Stimulated activated CD4-positive, alpha-beta T cell treated with anti-CD3 and anti-CD28 coated beads, Interleukin-15, amount 100 ng/mL, for 48 hours (primary cell): ENCODE results near the gene OTC.

ENCODE experiments used
- DNase-seq, 2 donors: peaks; one replicate each; pipeline ENCODE4 v3.0.0-alpha.2; 2020; ENCODE audit warnings: low read depth in 2 of 2

The OTC gene

GRCh38 chrX:38352362-38352761 lies at the start of gene OTC:
Gene OTC, plus strand, starts transcription at chrX:38352604. Its CDS starts 93 bp downstream, at chrX:38352697.
- DNase-seq = no peak

DNA sequence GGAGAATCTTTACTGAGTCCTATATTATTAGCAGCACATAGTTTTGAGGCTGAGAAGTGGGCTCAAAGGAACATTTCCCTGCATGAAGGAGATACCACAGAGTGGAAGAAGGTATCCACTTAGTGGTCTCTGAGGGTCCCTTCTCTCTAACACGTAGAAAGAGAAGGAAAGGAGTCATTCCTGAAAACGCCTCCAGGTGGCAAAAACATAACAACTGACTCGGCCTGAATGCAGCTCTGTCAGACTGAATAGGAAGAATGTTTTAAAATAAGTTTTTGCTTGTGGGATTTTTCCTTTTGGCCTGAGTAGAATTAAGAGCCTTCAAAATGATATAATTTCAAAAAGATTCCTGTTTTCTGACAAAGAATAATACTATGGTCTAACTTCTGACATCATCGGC lies 48.4 kb upstream of the OTC start:
- no peak for DNase-seq

GRCh38 chrX:38305971-38306370 lies 46.4 kb upstream of the OTC start:
- DNase-seq = no peak

DNA sequence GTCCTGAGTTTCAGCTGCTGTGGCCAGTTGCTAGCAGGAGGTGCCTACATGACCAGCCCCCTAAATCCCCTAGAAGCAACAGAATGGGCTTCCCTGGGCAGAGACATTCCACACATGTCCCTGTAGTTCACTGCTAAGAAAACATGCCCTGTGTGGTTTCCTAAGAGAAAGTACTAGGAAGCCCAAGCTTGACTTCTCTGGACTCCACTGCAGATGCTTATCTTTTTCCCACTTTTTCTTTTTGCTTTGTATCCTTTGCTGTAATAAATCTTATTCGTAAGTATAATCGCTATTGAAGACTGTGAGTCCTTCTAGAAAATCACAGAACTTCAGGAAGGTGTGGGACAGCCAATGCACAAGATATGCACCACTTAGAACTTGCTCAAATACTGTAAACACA lies 40.7 kb upstream of the OTC start:
- no peak for DNase-seq

GRCh38 chrX:38312436-38312835 lies 40.0 kb upstream of the OTC start:
- DNase-seq = no peak

- no peak for DNase-seq
These were observed 39.2 kb upstream of the OTC start for GRCh38 chrX:38313190-38313589.

DNA sequence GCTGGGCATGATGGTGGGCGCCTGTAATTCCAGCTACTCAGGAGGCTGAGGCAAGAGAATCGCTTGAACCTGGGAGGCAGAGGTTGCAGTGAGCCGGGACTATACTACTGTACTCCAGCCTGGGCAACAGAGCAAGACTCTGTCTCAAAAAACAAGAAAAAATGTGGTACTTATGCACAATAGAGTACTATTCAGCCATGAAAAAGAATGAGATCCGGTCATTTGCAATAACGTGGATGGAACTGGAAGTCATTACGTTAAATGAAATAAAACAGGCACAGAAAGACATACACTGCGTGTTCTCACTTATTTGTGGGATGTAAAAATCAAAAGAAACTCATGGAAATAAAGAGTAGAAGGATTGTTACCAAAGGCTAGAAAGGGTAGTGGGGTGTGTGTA lies 37.2 kb upstream of the OTC start:
- no peak for DNase-seq

- DNase-seq = no peak
These were observed 34.2 kb upstream of the OTC start for GRCh38 chrX:38318196-38318595.

DNA sequence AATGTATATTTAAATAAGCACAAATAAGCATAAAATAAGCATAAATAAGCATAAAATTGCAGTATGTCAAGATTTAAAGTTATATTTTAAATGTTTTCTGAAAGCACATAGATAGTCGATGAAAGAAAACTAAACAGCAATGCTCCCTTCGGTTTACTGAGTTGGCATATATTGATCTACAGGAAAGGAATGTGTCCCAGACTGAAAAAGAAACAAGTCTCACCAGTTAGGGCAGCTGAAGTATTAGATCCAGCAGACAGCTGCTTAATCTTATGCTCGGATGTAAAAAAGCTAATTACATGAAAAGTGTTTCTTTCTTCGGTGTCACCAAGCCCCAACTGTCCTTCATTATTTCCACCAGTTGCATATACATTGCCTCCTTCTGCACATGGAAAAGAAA lies 33.8 kb upstream of the OTC start:
- DNase-seq = no peak

- no peak for DNase-seq
These were observed 31.6 kb upstream of the OTC start for GRCh38 chrX:38320819-38321218.

- no peak for DNase-seq
These were observed 26.3 kb upstream of the OTC start for GRCh38 chrX:38326086-38326485.

DNA sequence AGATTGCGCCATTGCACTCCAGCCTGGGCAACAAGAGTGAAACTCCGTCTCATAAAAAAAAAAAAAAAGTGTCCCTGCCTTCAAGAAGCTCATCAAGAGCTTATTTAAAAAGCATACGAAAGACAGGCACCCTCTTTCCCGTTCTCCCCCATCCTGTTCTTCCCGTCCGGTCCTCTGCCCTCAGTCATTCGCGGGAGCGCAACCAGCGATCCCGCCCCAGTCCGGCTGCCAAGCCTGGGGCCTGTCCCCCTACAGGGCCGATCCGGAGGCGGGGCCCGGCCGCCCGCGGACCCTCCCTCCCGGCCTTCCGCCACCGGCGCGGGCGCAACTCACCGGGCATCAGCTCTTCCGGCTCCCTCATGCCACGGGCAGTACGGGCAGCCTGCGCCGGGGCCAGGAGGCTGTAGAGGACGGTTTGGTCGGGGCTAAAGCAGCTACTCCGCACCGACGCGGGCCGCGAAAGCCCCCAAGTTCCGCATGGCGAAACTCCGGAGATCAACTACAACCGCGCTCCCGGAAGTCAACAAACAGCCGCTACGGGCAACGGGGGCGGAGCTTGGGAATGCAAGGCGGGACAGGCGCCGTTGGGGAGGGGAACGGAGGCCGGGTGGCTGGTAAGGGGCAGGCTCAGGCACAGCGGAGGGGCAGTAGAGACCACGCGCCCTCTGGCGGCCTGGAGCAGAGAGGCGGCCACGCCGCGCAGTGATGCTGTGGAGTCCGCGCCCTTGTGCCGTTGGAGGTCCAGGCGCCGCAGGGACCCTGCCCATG lies 25.2 kb upstream of the OTC start, which contains the start of gene RPGR:
TSS of gene RPGR (minus strand) at position 503 of the 768 bp plus-strand sequence. CDS start at position 361, 142 bp downstream.
- peak; percentile 83 to 88 for DNase-seq

- no peak for DNase-seq
These were observed 24.7 kb upstream of the OTC start for GRCh38 chrX:38327775-38328081.

GRCh38 chrX:38332505-38332904 lies 19.9 kb upstream of the OTC start:
- DNase-seq = no peak

DNA sequence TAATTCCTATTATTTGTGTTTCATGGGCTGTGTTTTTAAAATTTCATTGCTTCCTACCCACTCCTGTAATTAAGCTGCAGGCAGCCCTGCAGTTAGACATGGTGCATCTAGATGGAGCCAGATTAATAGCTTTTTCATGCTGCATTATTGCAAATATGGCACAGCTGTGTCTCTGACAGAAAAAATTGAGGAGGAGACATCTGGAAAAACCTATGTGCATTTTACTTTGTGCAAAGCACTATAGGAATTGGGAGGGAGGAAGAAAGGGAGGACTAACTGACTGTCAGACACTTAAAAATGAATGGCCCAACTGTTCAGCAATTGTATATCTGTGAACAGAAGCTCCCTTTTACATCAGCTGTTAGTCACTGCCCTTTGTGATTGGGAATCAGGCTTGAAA lies 17.0 kb upstream of the OTC start:
- no peak for DNase-seq

- DNase-seq = no peak
These were observed 15.7 kb upstream of the OTC start for GRCh38 chrX:38336538-38337240.

DNA sequence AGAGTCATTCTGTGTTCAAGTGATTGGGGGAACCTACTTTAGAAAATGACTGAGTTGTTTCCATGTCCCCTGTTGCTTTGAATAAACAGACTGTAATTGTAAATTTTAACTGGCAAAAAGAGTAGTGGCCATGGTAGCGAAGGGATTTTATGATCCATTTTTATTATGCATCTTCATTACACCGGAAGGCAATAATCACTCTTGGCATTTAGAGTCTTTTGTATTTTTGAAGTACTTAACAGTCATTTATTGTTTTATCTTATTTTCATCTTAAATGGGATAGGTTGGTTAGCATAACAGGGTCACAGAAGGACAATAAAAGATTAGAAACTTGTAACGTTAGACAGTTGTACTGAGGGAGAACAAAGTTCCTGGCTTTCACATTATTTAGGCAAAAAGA lies 11.0 kb upstream of the OTC start:
- no peak for DNase-seq

DNA sequence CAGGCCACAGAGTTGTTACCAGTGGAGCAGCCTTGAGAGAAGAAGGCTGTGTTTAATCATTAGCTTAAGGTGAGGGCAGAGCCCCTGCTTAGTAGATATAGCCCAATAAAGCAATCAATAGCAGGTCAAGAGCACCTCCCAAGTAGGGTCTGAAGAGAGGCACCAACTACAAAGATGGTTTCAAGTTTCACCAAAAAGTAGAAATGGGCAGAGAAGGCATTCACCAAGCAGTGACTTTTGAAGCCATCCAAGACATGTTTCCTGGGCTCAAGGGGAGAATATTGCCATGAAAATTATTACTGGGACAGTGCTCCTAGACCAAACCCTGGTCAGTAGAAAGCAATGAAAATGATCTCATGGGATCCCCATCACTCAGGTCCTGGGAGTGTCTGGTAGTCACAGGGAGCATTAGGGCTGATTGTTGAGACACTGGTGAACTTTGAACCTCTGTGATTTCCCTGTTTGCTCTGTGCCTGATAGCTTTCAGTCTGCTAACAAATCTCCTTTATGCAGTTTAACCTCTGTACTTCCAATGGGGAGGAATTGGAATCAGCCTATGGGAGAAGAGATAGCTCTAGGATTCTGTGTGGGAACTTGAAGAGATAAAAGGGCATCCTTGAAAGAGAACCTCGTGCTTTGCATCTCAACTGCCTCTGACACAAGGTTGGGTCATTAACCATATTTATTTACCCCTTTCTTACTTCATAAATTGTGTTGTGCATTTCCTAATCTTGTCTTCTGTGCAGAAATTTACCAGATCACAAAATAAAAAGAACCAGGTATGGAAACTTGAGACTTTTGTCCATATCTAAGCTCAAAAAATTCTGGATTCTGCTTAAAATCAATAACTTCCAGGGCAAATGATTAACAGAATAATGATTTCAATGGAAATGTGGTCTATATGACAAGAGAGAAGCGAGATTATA lies 9.3 kb upstream of the OTC start:
- no peak for DNase-seq

- no peak for DNase-seq
These were observed 6.3 kb upstream of the OTC start for GRCh38 chrX:38346150-38346549.

GRCh38 chrX:38347136-38347535 lies 5.3 kb upstream of the OTC start:
- DNase-seq = no peak

GRCh38 chrX:38351346-38351745 lies 1.1 kb upstream of the OTC start:
- DNase-seq = no peak

DNA sequence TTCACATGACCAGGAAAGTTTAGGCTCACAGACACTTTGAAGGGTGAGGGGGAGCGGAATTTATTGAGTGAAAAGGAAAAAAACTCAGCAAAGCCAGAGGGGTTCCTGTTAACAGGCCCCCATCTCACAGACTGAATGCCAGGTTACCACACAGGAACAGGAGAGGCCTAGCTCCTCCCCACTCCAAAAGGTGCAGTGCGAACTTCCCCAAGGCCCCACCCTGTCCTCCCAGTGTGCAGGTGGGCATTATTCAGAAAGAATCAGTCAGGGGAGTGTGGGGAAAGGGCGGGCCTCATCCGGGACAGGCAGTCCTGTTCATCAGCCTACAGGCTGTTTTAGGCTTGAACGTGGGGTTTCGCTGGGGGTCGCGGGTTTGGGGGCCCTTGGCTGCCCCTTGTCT lies 4.0 kb downstream of the OTC start:
- no peak for DNase-seq
